ENCODE measurements around the gene KRTAP12-1. TPM values are rescaled to one million over a fixed set of nuclear protein-coding genes. Genes with fewer than 3 reads are reported as not detected.
"Not testable (repeated sequence)": the region's sequence is repeated elsewhere in the genome, so short reads cannot be mapped to it uniquely, and the experiment has no call there.

Gene KRTAP12-1
- total RNA-seq, 1 experiment from 2014 or later, result not detected

- in situ Hi-C loops (cut with HindIII; ENCODE audit: low pct_unique_long_range_greater_than_20kb, low sequenced_read_pairs), result not testable (repeated sequence)
Measured at GRCh38 chr21:44637851-44638348, 44.1 kb downstream of the KRTAP12-1 start.

GRCh38 chr21:44637018-44637850 lies 44.7 kb downstream of the KRTAP12-1 start, which contains the start of gene KRTAP10-10:
Gene KRTAP10-10, plus strand, starts transcription at chr21:44637356. Its CDS starts 62 bp downstream, at chr21:44637418.
- in situ Hi-C loops (cut with HindIII; ENCODE audit: low pct_unique_long_range_greater_than_20kb, low sequenced_read_pairs), result no loop called here
- no peak for DNase-seq (ENCODE audit: low read depth, low spot score)

More at GRCh38 chr21:44637851-44638348, 44.1 kb downstream of the KRTAP12-1 start:
- DNase-seq (ENCODE audit: low read depth, low spot score), result not testable (repeated sequence)

- DNase-seq (ENCODE audit: low read depth, low spot score), result no peak
- in situ Hi-C loops (cut with HindIII; ENCODE audit: low pct_unique_long_range_greater_than_20kb, low sequenced_read_pairs), result no loop called here
Measured at GRCh38 chr21:44636209-44637017, 45.5 kb downstream of the KRTAP12-1 start.

GRCh38 chr21:44632067-44632466 lies 49.9 kb downstream of the KRTAP12-1 start:
- in situ Hi-C loops (cut with HindIII; ENCODE audit: low pct_unique_long_range_greater_than_20kb, low sequenced_read_pairs), result no loop called here
- DNase-seq (ENCODE audit: low read depth, low spot score), result no peak

Small RNA genes lying within 50 kb of the gene (small RNA-seq; reads per million reads assigned to genes)
- 0 reads per million in 2 experiments for gene KRTAP12-6P

Other genes starting within 250 kb of the KRTAP12-1 start
- 1.5 TPM in 2 replicates for gene LRRC3, start 226.7 kb downstream of the KRTAP12-1 start, total RNA-seq (2014; rRNA removed; shearing (Covaris generic))
- not detected in 2 replicates for gene KRTAP10-1, start 142.0 kb downstream of the KRTAP12-1 start, total RNA-seq (2014; rRNA removed; shearing (Covaris generic))
- not detected in 2 replicates for gene KRTAP10-2, start 130.7 kb downstream of the KRTAP12-1 start, total RNA-seq (2014; rRNA removed; shearing (Covaris generic))
- not detected in 2 replicates for gene KRTAP10-3, start 123.4 kb downstream of the KRTAP12-1 start, total RNA-seq (2014; rRNA removed; shearing (Covaris generic))
- not detected in 2 replicates for gene KRTAP10-4, start 108.4 kb downstream of the KRTAP12-1 start, total RNA-seq (2014; rRNA removed; shearing (Covaris generic))
- not detected in 2 replicates for gene KRTAP10-5, start 101.6 kb downstream of the KRTAP12-1 start, total RNA-seq (2014; rRNA removed; shearing (Covaris generic))
- gene KRTAP10-6, start 89.7 kb downstream of the KRTAP12-1 start, total RNA-seq (2014; rRNA removed; shearing (Covaris generic)), result not detected in 2 replicates
- gene KRTAP10-7, start 81.6 kb downstream of the KRTAP12-1 start, total RNA-seq (2014; rRNA removed; shearing (Covaris generic)), result not detected in 2 replicates
- not detected in 2 replicates for gene KRTAP10-8, start 70.1 kb downstream of the KRTAP12-1 start, total RNA-seq (2014; rRNA removed; shearing (Covaris generic))
- not detected in 2 replicates for gene KRTAP10-9, start 55.1 kb downstream of the KRTAP12-1 start, total RNA-seq (2014; rRNA removed; shearing (Covaris generic))
- gene KRTAP10-10, start 44.8 kb downstream of the KRTAP12-1 start, total RNA-seq (2014; rRNA removed; shearing (Covaris generic)), result not detected in 2 replicates
- not detected in 2 replicates for gene KRTAP10-11, start 35.7 kb downstream of the KRTAP12-1 start, total RNA-seq (2014; rRNA removed; shearing (Covaris generic))
- gene KRTAP12-4, start 27.5 kb downstream of the KRTAP12-1 start, total RNA-seq (2014; rRNA removed; shearing (Covaris generic)), result not detected in 2 replicates
- gene KRTAP12-3, start 24.2 kb downstream of the KRTAP12-1 start, total RNA-seq (2014; rRNA removed; shearing (Covaris generic)), result not detected in 2 replicates
- not detected in 2 replicates for gene KRTAP12-2, start 15.2 kb downstream of the KRTAP12-1 start, total RNA-seq (2014; rRNA removed; shearing (Covaris generic))
- gene KRTAP10-12, start 15.0 kb upstream of the KRTAP12-1 start, total RNA-seq (2014; rRNA removed; shearing (Covaris generic)), result not detected in 2 replicates
- not detected in 2 replicates for gene TSPEAR, start 29.4 kb upstream of the KRTAP12-1 start, total RNA-seq (2014; rRNA removed; shearing (Covaris generic))
- 53.3 and 53.9 TPM in 2 replicates for gene UBE2G2, start 119.7 kb upstream of the KRTAP12-1 start, total RNA-seq (2014; rRNA removed; shearing (Covaris generic))
- gene SUMO3, start 135.9 kb upstream of the KRTAP12-1 start, total RNA-seq (2014; rRNA removed; shearing (Covaris generic)), result 34.2 and 36.0 TPM in 2 replicates
- gene PTTG1IP, start 191.5 kb upstream of the KRTAP12-1 start, total RNA-seq (2014; rRNA removed; shearing (Covaris generic)), result 843 and 970 TPM in 2 replicates
- 0.05 TPM in 1 of 2 replicates, not detected in the other for gene ITGB2, start 238.7 kb upstream of the KRTAP12-1 start, total RNA-seq (2014; rRNA removed; shearing (Covaris generic))

Data from SK-MEL-5 (cell line).